ENCODE measurements around the gene BRINP2. TPM values are rescaled to one million over a fixed set of nuclear protein-coding genes. Genes with fewer than 3 reads are reported as not detected.

The BRINP2 gene
- total RNA-seq, 1 donor, result not detected

- no peak overlapping the region for H3K4me3 ChIP-seq (ENCODE audit: low read depth, low read length)
- TF ChIP-seq CTCF (IDR thresholded peaks at IDR 0.05; ENCODE audit: insufficient read depth, low read length), result no peak
- no peak for DNase-seq (ENCODE audit: low read depth)
Measured at GRCh38 chr1:177174921-177175634, 4.3 kb downstream of the BRINP2 start.

- no peak for DNase-seq (ENCODE audit: low read depth)
- H3K4me3 ChIP-seq (ENCODE audit: low read depth, low read length), result peak overlapping the region; percentile 41
- TF ChIP-seq CTCF (IDR thresholded peaks at IDR 0.05; ENCODE audit: insufficient read depth, low read length), result no peak
Measured at GRCh38 chr1:177181280-177181630, 10.5 kb downstream of the BRINP2 start.

- H3K4me3 ChIP-seq (ENCODE audit: low read depth, low read length), result peak overlapping the region; percentile 42
- TF ChIP-seq CTCF (IDR thresholded peaks at IDR 0.05; ENCODE audit: insufficient read depth, low read length), result peak; percentile 87
- peak; percentile 47 for DNase-seq (ENCODE audit: low read depth)
Measured at GRCh38 chr1:177181631-177182291, 11.0 kb downstream of the BRINP2 start.

GRCh38 chr1:177183836-177184235, 13.1 kb downstream of the BRINP2 start:
- TF ChIP-seq CTCF (IDR thresholded peaks at IDR 0.05; ENCODE audit: insufficient read depth, low read length), result no peak
- DNase-seq (ENCODE audit: low read depth), result no peak
- H3K4me3 ChIP-seq (ENCODE audit: low read depth, low read length), result no peak overlapping the region

- no peak overlapping the region for H3K4me3 ChIP-seq (ENCODE audit: low read depth, low read length)
- TF ChIP-seq CTCF (IDR thresholded peaks at IDR 0.05; ENCODE audit: insufficient read depth, low read length), result peak; percentile 69
- DNase-seq (ENCODE audit: low read depth), result peak; percentile 20
Measured at GRCh38 chr1:177185209-177185608, 14.5 kb downstream of the BRINP2 start.

- no peak for TF ChIP-seq CTCF (IDR thresholded peaks at IDR 0.05; ENCODE audit: insufficient read depth, low read length)
- no peak for DNase-seq (ENCODE audit: low read depth)
- H3K4me3 ChIP-seq (ENCODE audit: low read depth, low read length), result no peak overlapping the region
Measured at GRCh38 chr1:177186639-177187038, 15.9 kb downstream of the BRINP2 start.
